GM12878 (cell line): ENCODE measurements around the gene PCED1B. TPM values are rescaled to one million over a fixed set of nuclear protein-coding genes. Genes with fewer than 3 reads are reported as not detected.

ENCODE experiments used
- ATAC-seq: fragments of 200-7000 bp; cut with Tn5 transposase; 3 replicates; pipeline ENCODE4 v1.9.1; 2020; ENCODE audit warnings: mild to moderate bottlenecking, moderate library complexity
- BruUV-seq: library from RNA; stranded (reverse); fragments of 400-500 nt; replicated peaks from 2 replicates; lab custom pipeline; 2021; lab: Mats Ljungman, UMichigan
- CTCF ChIA-PET: fragments of 300-600 bp; sonication (Branson Sonifier 250); formaldehyde crosslinking; extraction: SDS; loops from one replicate; lab custom pipeline; 2021; ENCODE audit warnings: inconsistent platforms; lab: Yijun Ruan, JAX
- POLR2A ChIA-PET: fragments of 350-600 bp; formaldehyde crosslinking; extraction: SDS; loops from one replicate; lab custom pipeline; 2021; ENCODE audit warnings: inconsistent platforms; lab: Charles Lee
- RAD21 ChIA-PET: fragments of 300-600 bp; sonication (Branson Sonifier 250); formaldehyde crosslinking; loops from one replicate; lab custom pipeline; 2023; ENCODE audit warnings: antibody characterized with exemption; ENCODE audit not compliant: unreplicated experiment; lab: Charles Lee
- SMC1A ChIA-PET: fragments of 300-600 bp; sonication (Branson Sonifier 250); formaldehyde crosslinking; loops from one replicate; lab custom pipeline; 2023; ENCODE audit not compliant: unreplicated experiment, uncharacterized antibody; lab: Charles Lee
- DNase-seq: peaks from one replicate; pipeline ENCODE4 v3.0.0-alpha.2; 2011; ENCODE audit warnings: low read depth, low spot score
- FAIRE-seq: peaks from 3 replicates; lab custom pipeline; 2011; peaks lifted over from hg19 to GRCh38; lab: Jason Lieb, UNC
- H2AFZ ChIP-seq: 2 replicates; pipeline ENCODE4 v1.6.0; 2011; ENCODE audit warnings: low read depth, low read length, control low read depth; ENCODE audit not compliant: control insufficient read depth
- H3K27ac ChIP-seq: 2 replicates; pipeline ENCODE4 v1.5.1; 2011; ENCODE audit warnings: control low read depth; ENCODE audit not compliant: control insufficient read depth, insufficient read depth
- H3K27me3 ChIP-seq, 2 experiments: replicated peaks in 1 of 2; 2 replicates each; pipeline versions ENCODE4 v1.6.0 to v1.6.1; 2011; ENCODE audit warnings: low read length in 1 of 2; ENCODE audit not compliant: control insufficient read depth in 2 of 2, insufficient read depth in 2 of 2
- H3K36me3 ChIP-seq, 2 experiments: 2 replicates each; pipeline ENCODE4 v1.5.1; 2011; ENCODE audit warnings: low read length in 1 of 2; ENCODE audit not compliant: control insufficient read depth in 2 of 2, insufficient read depth in 2 of 2
- H3K4me1 ChIP-seq: 2 replicates; pipeline ENCODE4 v1.6.1; 2011; ENCODE audit warnings: mild to moderate bottlenecking, low read length, moderate library complexity, mixed read lengths; ENCODE audit not compliant: control insufficient read depth, insufficient read depth
- H3K4me2 ChIP-seq: 2 replicates; pipeline ENCODE4 v1.6.0; 2011; ENCODE audit warnings: control low read depth; ENCODE audit not compliant: control insufficient read depth, insufficient read depth
- H3K4me3 ChIP-seq: fragments of 200-600 bp; sonication (generic); 2 replicates; pipeline ENCODE4 v1.5.1; 2016
- H3K79me2 ChIP-seq: 2 replicates; pipeline ENCODE4 v1.6.0; 2011; ENCODE audit warnings: low read length; ENCODE audit not compliant: control insufficient read depth, insufficient read depth
- H3K9ac ChIP-seq: 2 replicates; pipeline ENCODE4 v1.8.0; 2011; ENCODE audit warnings: low read length, control low read depth, mixed read lengths; ENCODE audit not compliant: control insufficient read depth, insufficient read depth
- H3K9me3 ChIP-seq: replicated peaks from 3 replicates; pipeline ENCODE4 v1.5.1; 2011; ENCODE audit warnings: mild to moderate bottlenecking, low read length; ENCODE audit not compliant: control insufficient read depth, insufficient read depth
- H4K20me1 ChIP-seq: 2 replicates; pipeline ENCODE4 v1.6.0; 2011; ENCODE audit not compliant: control insufficient read depth, insufficient read depth
- CEBPB ChIP-seq, 2 experiments: fragments of 150-350 bp in 1 of 2; IDR thresholded peaks; 2 replicates each; pipeline ENCODE4 v1.6.1; 2012 to 2014; ENCODE audit warnings: low read depth in 2 of 2, low read length in 2 of 2, borderline replicate concordance in 1 of 2, inconsistent platforms in 1 of 2
- EP300 ChIP-seq, 2 experiments: fragments of 150-350 bp in 1 of 2; IDR thresholded peaks; 2 replicates each; pipeline ENCODE4 v1.6.1; 2011 to 2012; ENCODE audit warnings: low read depth in 2 of 2, low read length in 2 of 2, borderline replicate concordance in 1 of 2, improper control_type of control experiment in 1 of 2, inconsistent platforms in 1 of 2; ENCODE audit not compliant: control insufficient read depth in 1 of 2
- FOS ChIP-seq: IDR thresholded peaks from 3 replicates; pipeline ENCODE4 v1.6.1; 2011; ENCODE audit warnings: borderline replicate concordance; ENCODE audit not compliant: insufficient read length; ENCODE audit errors: extremely low read depth
- IKZF1 ChIP-seq: fragments of 450-650 bp; conservative IDR thresholded peaks from 2 replicates; pipeline ENCODE4 v1.6.1; 2017; ENCODE audit warnings: antibody characterized with exemption, mild to moderate bottlenecking
- IKZF2 ChIP-seq, 2 experiments: fragments of 450-650 bp; IDR thresholded peaks; 2 replicates each; pipeline ENCODE4 v1.6.1; 2017; ENCODE audit warnings: mild to moderate bottlenecking in 2 of 2, moderate library complexity in 2 of 2
- KDM1A ChIP-seq: fragments of 200-600 bp; sonication (generic); IDR thresholded peaks from 2 replicates; pipeline ENCODE4 v1.6.1; 2016; ENCODE audit warnings: borderline replicate concordance
- MTA2 ChIP-seq: fragments of 450-650 bp; IDR thresholded peaks from 2 replicates; pipeline ENCODE4 v1.6.1; 2016; ENCODE audit warnings: low read depth, mild to moderate bottlenecking, moderate library complexity
- MYC ChIP-seq: IDR thresholded peaks from 2 replicates; pipeline ENCODE4 v1.6.1; 2011; ENCODE audit warnings: mild to moderate bottlenecking, low read length, moderate library complexity, inconsistent platforms; ENCODE audit not compliant: insufficient read depth, insufficient replicate concordance, insufficient read length, severe bottlenecking
- RELB ChIP-seq: fragments of 450-650 bp; IDR thresholded peaks from 2 replicates; pipeline ENCODE4 v1.6.1; 2017; ENCODE audit warnings: low read depth, mild to moderate bottlenecking, moderate library complexity
- SMAD1 ChIP-seq: fragments of 450-650 bp; IDR thresholded peaks from 2 replicates; pipeline ENCODE4 v1.6.1; 2018; ENCODE audit warnings: mild to moderate bottlenecking, low read depth; ENCODE audit not compliant: partially characterized antibody
- TCF3 ChIP-seq: IDR thresholded peaks from 2 replicates; pipeline ENCODE4 v1.6.1; 2012; ENCODE audit warnings: low read depth, mild to moderate bottlenecking, low read length, borderline replicate concordance; ENCODE audit not compliant: insufficient read depth
- TCF7 ChIP-seq: IDR thresholded peaks from 2 replicates; pipeline ENCODE4 v1.6.1; 2014; ENCODE audit warnings: antibody characterized with exemption, borderline replicate concordance
- YBX1 ChIP-seq: fragments of 450-650 bp; IDR thresholded peaks from 2 replicates; pipeline ENCODE4 v1.6.1; 2016; ENCODE audit warnings: antibody characterized with exemption
- WGBS: methylation state at CpG from one replicate; pipeline ENCODE4 v1.1.6; 2016; ENCODE audit warnings: low lambda C conversion rate; ENCODE audit not compliant: insufficient replicate concordance, insufficient coverage; ENCODE audit errors: missing lambda C conversion rate; 5-methylcytosine and 5-hydroxymethylcytosine counted together
- in situ Hi-C: fragments of 300-500 bp; cut with MboI; formaldehyde crosslinking; loops from 9 replicates; pipeline ENCODE4 v1.14.3; 2018; ENCODE audit warnings: mixed read lengths
- intact Hi-C: fragments of 100-400 bp; cut with micrococcal nuclease; formaldehyde crosslinking; loops from one replicate; pipeline ENCODE4 v1.14.2; 2022; ENCODE audit not compliant: unreplicated experiment
- polyA plus RNA-seq, 11 experiments: library from polyadenylated mRNA; depleted of rRNA in 4 of 11; unstranded in 6 of 11; stranded (reverse) in 5 of 11; fragments of >200 nt; fragmentation: Nextera tagmentation in 4 of 11; fragmentation: Illumina TruSeq in 1 of 11; extraction: Ambion mirVana in 4 of 11; extraction: Trizol in 1 of 11; gene quantifications; 1 replicate in 1 of 11; 2 replicates in 10 of 11; pipeline versions ENCODE4 v1.2.1 to v1.2.3, GENCODE V29; 2011 to 2016; ENCODE audit warnings: inconsistent platforms in 2 of 11, missing spikeins in 2 of 11, low read depth in 1 of 11
- total RNA-seq, 4 experiments: library from RNA; depleted of rRNA in 3 of 4; stranded (reverse); fragments of >200 nt in 3 of 4; fragmentation: Illumina TruSeq in 1 of 4; extraction: Trizol in 1 of 4; gene quantifications; 2 replicates each; pipeline versions ENCODE4 v1.2.1 to v1.2.3, GENCODE V29; 2013 to 2021
- TF ChIP-seq, protein P1 (sequence below): fragments of 450-650 bp; IDR thresholded peaks from 2 replicates; pipeline ENCODE4 v1.6.1; 2018; ENCODE audit warnings: borderline replicate concordance, mild to moderate bottlenecking; ENCODE audit not compliant: partially characterized antibody

Gene PCED1B
- total and polyA plus RNA-seq, 10 of the 15 experiments (the other 5 are each of a cell fraction or from before 2014, with no cell fraction given) = 0.80 to 8.8 (median 3.0) TPM

GRCh38 chr12:47238669-47239114 lies 159.3 kb downstream of the PCED1B start:
- no TSS peak for BruUV-seq
- no peaks in the 10 kb centered on the region for H3K27me3 ChIP-seq
- CTCF ChIA-PET = interaction anchor here (0.9 kb wide), 1 partner anchor 205 kb away, joined by 3 read pairs; no protein-coding TSS in a partner anchor
- SMC1A ChIA-PET = interaction anchor here (0.7 kb wide), 1 partner anchor 30 kb away, joined by 3 read pairs; no protein-coding TSS in a partner anchor
- FAIRE-seq = no peak
- H3K79me2 ChIP-seq = no peaks in the 10 kb centered on the region
- no peak overlapping the region for H3K27ac ChIP-seq
- H3K4me2 ChIP-seq = no peak overlapping the region
- H3K4me3 ChIP-seq = no peak overlapping the region
- POLR2A ChIA-PET = no interaction called here
- no peaks in the 10 kb centered on the region for H3K4me1 ChIP-seq
- RAD21 ChIA-PET = no interaction called here
- no peak overlapping the region for H2AFZ ChIP-seq
- no peak for ATAC-seq
- H3K9ac ChIP-seq = no peak overlapping the region
- intact Hi-C loops (no loop called here), in situ Hi-C loops (no loop called here)
- no peak for TF ChIP-seq MTA2
- no peak for TF ChIP-seq IKZF2 (IDR thresholded peaks at IDR 0.05)
- TF ChIP-seq KDM1A = no peak
- TF ChIP-seq TCF7 = no peak
- TF ChIP-seq MYC = no peak
- no peaks in the 10 kb centered on the region for H3K36me3 ChIP-seq
- H3K9me3 ChIP-seq = no peaks in the 10 kb centered on the region
- H4K20me1 ChIP-seq = no peaks in the 10 kb centered on the region
- no peak for DNase-seq

GRCh38 chr12:47242426-47242825 lies 163.0 kb downstream of the PCED1B start:
- Histone ChIP-seq H3K4me1 (no peaks in the 10 kb centered on the region), H2AFZ (no peak overlapping the region), H3K27me3 (no peaks in the 10 kb centered on the region), H3K27ac (no peak overlapping the region), H3K4me3 (no peak overlapping the region), H3K36me3 (no peaks in the 10 kb centered on the region), H4K20me1 (no peaks in the 10 kb centered on the region), H3K9me3 (no peaks in the 10 kb centered on the region), H3K9ac (no peak overlapping the region), H3K79me2 (no peaks in the 10 kb centered on the region), H3K4me2 (no peak overlapping the region)
- in situ Hi-C loops = no loop called here
- no TSS peak for BruUV-seq
- ChIA-PET SMC1A (no interaction called here), CTCF (no interaction called here), POLR2A (interaction anchor here (1.3 kb wide), 1 partner anchor 8 kb away, joined by 3 read pairs; no protein-coding TSS in a partner anchor), RAD21 (no interaction called here)
- intact Hi-C loops = no loop called here
- WGBS = 86% methylated on average over 2 of the region's 2 CpGs
- DNase-seq = no peak
- ATAC-seq = no peak
- FAIRE-seq = no peak
- TF ChIP-seq IKZF1 (no peak), EP300 (IDR thresholded peaks at IDR 0.05; ENCODE audit: borderline replicate concordance in 1 of 2, control insufficient read depth in 1 of 2, low read depth in 2 of 2, low read length in 2 of 2) (no peak), TCF3 (no peak), SMAD1 (no peak), CEBPB (IDR thresholded peaks at IDR 0.05; ENCODE audit: borderline replicate concordance in 1 of 2, low read depth in 2 of 2, low read length in 2 of 2) (no peak), RELB (no peak), YBX1 (no peak), FOS (no peak)
- TF ChIP-seq, protein P1, sequence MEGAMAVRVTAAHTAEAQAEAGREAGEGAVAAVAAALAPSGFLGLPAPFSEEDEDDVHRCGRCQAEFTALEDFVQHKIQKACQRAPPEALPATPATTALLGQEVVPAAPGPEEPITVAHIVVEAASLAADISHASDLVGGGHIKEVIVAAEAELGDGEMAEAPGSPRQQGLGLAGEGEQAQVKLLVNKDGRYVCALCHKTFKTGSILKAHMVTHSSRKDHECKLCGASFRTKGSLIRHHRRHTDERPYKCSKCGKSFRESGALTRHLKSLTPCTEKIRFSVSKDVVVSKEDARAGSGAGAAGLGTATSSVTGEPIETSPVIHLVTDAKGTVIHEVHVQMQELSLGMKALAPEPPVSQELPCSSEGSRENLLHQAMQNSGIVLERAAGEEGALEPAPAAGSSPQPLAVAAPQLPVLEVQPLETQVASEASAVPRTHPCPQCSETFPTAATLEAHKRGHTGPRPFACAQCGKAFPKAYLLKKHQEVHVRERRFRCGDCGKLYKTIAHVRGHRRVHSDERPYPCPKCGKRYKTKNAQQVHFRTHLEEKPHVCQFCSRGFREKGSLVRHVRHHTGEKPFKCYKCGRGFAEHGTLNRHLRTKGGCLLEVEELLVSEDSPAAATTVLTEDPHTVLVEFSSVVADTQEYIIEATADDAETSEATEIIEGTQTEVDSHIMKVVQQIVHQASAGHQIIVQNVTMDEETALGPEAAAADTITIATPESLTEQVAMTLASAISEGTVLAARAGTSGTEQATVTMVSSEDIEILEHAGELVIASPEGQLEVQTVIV = no peak
